Measurements from ENCODE around the gene LAMA5.

DNA sequence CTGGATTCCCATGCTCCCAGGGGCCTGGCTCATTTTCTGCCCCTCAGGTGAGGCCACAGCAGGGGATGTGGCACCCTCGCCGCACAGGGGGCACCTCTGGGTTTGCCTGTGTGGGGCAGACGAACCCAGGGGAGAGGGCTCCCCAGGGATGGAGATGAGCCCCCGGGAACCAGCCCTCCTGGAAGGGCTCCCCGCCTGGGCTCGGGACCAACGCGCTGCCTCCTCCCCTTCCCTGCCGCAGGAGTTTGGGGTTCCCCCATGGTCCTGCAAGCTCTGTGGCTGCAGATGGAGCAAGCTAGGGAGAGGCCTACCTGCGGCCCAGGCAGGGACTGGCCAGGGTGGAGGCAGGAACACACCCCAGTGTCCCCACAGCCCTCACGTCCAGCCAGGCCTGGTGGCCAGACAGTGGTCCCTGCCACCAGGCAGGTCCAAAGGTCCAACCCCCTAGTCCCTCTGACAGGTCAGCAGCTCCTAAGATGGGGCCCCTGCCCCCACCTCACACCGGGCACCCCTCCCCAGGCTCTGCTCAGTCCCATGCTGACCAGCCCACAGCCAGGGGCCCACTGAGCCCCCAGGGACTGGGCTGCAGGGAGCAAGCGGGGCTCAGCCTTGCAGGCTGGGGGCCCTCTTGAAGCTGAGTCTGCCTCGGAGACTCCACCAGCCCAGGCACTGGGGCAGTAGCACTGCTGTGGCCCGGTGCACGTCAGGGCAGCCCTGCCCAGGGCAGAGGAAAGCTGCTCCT is 13.7 kb downstream of the LAMA5 start:
- TF ChIP-seq, protein P1, sequence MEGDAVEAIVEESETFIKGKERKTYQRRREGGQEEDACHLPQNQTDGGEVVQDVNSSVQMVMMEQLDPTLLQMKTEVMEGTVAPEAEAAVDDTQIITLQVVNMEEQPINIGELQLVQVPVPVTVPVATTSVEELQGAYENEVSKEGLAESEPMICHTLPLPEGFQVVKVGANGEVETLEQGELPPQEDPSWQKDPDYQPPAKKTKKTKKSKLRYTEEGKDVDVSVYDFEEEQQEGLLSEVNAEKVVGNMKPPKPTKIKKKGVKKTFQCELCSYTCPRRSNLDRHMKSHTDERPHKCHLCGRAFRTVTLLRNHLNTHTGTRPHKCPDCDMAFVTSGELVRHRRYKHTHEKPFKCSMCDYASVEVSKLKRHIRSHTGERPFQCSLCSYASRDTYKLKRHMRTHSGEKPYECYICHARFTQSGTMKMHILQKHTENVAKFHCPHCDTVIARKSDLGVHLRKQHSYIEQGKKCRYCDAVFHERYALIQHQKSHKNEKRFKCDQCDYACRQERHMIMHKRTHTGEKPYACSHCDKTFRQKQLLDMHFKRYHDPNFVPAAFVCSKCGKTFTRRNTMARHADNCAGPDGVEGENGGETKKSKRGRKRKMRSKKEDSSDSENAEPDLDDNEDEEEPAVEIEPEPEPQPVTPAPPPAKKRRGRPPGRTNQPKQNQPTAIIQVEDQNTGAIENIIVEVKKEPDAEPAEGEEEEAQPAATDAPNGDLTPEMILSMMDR (IDR thresholded peaks at IDR 0.05) = no peak
- no peak for TF ChIP-seq POLR2A (IDR thresholded peaks at IDR 0.05)

Measured in prostate gland (tissue), 2 donors.